Body of pancreas (tissue), 4 donors: ENCODE results near the gene PACS1.

Experiments
- POLR2A ChIP-seq, 3 donors: fragments of 450-650 bp; IDR thresholded peaks; one replicate each; pipeline ENCODE4 v1.6.1; 2016; ENCODE audit warnings: antibody characterized with exemption in 3 of 3, mild to moderate bottlenecking in 2 of 3
- TF ChIP-seq, protein P1 (sequence below), 7 experiments: fragments of 450-650 bp in 4 of 7; fragments of 200-600 bp in 3 of 7; sonication (generic) in 3 of 7; IDR thresholded peaks; one replicate each; pipeline ENCODE4 v1.5.1; 2016 to 2019; ENCODE audit warnings: antibody characterized with exemption in 7 of 7

DNA sequence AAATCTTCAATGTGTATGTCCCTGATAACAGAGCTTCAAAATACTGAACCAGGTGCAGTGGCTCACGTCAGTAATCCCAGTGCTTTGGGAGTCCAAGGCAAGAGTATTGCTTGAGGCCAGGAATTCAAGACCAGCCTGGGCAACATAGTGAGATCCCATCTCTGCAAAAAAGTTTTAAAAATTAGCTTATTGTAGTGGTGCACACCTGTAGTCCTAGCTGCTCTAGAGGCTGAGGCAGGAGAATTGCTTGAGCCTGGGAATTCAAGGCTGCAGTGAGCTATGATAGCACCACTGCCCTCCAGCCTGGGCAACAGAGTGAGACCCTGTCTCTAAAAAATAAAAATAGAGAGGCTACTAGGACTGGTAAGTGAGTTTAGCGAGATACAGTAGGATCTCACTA lies 84.0 kb downstream of the PACS1 start:
- TF ChIP-seq, protein P1, sequence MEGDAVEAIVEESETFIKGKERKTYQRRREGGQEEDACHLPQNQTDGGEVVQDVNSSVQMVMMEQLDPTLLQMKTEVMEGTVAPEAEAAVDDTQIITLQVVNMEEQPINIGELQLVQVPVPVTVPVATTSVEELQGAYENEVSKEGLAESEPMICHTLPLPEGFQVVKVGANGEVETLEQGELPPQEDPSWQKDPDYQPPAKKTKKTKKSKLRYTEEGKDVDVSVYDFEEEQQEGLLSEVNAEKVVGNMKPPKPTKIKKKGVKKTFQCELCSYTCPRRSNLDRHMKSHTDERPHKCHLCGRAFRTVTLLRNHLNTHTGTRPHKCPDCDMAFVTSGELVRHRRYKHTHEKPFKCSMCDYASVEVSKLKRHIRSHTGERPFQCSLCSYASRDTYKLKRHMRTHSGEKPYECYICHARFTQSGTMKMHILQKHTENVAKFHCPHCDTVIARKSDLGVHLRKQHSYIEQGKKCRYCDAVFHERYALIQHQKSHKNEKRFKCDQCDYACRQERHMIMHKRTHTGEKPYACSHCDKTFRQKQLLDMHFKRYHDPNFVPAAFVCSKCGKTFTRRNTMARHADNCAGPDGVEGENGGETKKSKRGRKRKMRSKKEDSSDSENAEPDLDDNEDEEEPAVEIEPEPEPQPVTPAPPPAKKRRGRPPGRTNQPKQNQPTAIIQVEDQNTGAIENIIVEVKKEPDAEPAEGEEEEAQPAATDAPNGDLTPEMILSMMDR (IDR thresholded peaks at IDR 0.05): no peak
- TF ChIP-seq POLR2A (IDR thresholded peaks at IDR 0.05): no peak
